OCI-LY1 (cell line): ENCODE data around the gene VTI1A.

Experiments
- H2AFZ ChIP-seq: fragments of 200-600 bp; sonication (generic), shearing (Covaris generic); 2 replicates; pipeline ENCODE4 v1.6.0; 2014; ENCODE audit warnings: antibody characterized with exemption, mild to moderate bottlenecking, low read length
- H3F3A ChIP-seq: fragments of 200-600 bp; sonication (generic), shearing (Covaris generic); 2 replicates; pipeline ENCODE4 v1.6.0; 2014; ENCODE audit warnings: mild to moderate bottlenecking, antibody characterized with exemption, low read length, moderate library complexity; ENCODE audit not compliant: insufficient read depth
- H3K27ac ChIP-seq: fragments of 200-600 bp; sonication (generic); 2 replicates; pipeline ENCODE4 v1.5.1; 2014; ENCODE audit warnings: low read length, mixed run types, mild to moderate bottlenecking, low read depth; ENCODE audit not compliant: poor library complexity, severe bottlenecking
- H3K27me3 ChIP-seq: fragments of 200-600 bp; sonication (generic); 2 replicates; pipeline ENCODE4 v1.6.0; 2014; ENCODE audit warnings: antibody characterized with exemption, mild to moderate bottlenecking, low read length, moderate library complexity; ENCODE audit not compliant: insufficient read depth
- H3K36me3 ChIP-seq: fragments of 200-600 bp; sonication (generic); 2 replicates; pipeline ENCODE4 v1.6.1; 2014; ENCODE audit warnings: mild to moderate bottlenecking, antibody characterized with exemption, low read length, moderate library complexity, mixed read lengths; ENCODE audit not compliant: insufficient read depth
- H3K4me1 ChIP-seq: fragments of 200-600 bp; sonication (generic); 2 replicates; pipeline ENCODE4 v1.5.1; 2014; ENCODE audit warnings: mild to moderate bottlenecking, low read length, moderate library complexity; ENCODE audit not compliant: insufficient read depth, severe bottlenecking
- H3K4me2 ChIP-seq: fragments of 200-600 bp; sonication (generic), shearing (Covaris generic); 2 replicates; pipeline ENCODE4 v1.6.1; 2014; ENCODE audit warnings: low read length
- H3K4me3 ChIP-seq: fragments of 200-600 bp; sonication (generic); 2 replicates; pipeline ENCODE4 v1.5.1; 2014; ENCODE audit warnings: low read length, low read depth, mild to moderate bottlenecking, mixed read lengths; ENCODE audit not compliant: poor library complexity, severe bottlenecking
- H3K79me2 ChIP-seq: fragments of 200-600 bp; shearing (Covaris generic); 2 replicates; pipeline ENCODE4 v1.6.1; 2016; ENCODE audit warnings: mixed run types, low read length, mixed read lengths; ENCODE audit not compliant: insufficient read depth
- H3K9ac ChIP-seq: fragments of 200-600 bp; sonication (generic), shearing (Covaris generic); 2 replicates; pipeline ENCODE4 v1.6.1; 2014; ENCODE audit warnings: mild to moderate bottlenecking, low read length, mixed read lengths
- H3K9me2 ChIP-seq: fragments of 200-600 bp; sonication (generic), shearing (Covaris generic); 2 replicates; pipeline ENCODE4 v1.6.1; 2014; ENCODE audit warnings: low read depth, mild to moderate bottlenecking, low read length, mixed read lengths
- H3K9me3 ChIP-seq: fragments of 200-600 bp; shearing (Covaris generic); 2 replicates; pipeline ENCODE4 v1.6.1; 2014; ENCODE audit warnings: low read length, mixed read lengths
- H4K20me1 ChIP-seq: fragments of 200-600 bp; sonication (generic), shearing (Covaris generic); 2 replicates; pipeline ENCODE4 v1.6.0; 2016; ENCODE audit warnings: mild to moderate bottlenecking, low read length; ENCODE audit not compliant: insufficient read depth
- EZH2 ChIP-seq: fragments of 200-600 bp; sonication (generic), shearing (Covaris generic); IDR thresholded peaks from 2 replicates; pipeline ENCODE4 v1.8.0; 2017; ENCODE audit warnings: borderline replicate concordance, mixed run types, mild to moderate bottlenecking, antibody characterized with exemption, low read length, moderate library complexity, mixed read lengths
- TF ChIP-seq, protein P1 (sequence below): fragments of 200-600 bp; sonication (generic), shearing (Covaris generic); IDR thresholded peaks from 2 replicates; pipeline ENCODE4 v1.5.1; 2017; ENCODE audit warnings: mild to moderate bottlenecking, antibody characterized with exemption, low read length, moderate library complexity, mixed read lengths

Gene VTI1A

DNA sequence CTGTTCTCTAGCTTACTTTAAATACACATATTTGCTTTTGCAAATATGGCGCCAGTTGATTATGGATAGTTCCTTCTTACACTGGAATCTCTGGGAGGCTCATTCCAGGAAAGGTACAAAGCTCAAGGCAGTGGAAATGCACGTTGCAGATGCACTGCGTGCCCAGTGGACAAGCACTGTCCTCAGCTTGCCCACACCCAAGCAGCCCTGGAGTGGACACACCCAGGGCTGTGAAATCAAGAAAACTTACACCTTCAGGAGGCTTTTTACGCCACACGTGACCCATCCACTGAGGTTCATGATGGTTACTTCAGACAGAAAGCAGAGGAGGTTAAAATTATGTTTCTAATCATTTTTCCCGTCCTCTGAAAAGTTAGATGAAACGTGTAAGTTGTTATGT lies 248.5 kb downstream of the VTI1A start:
- no peak for TF ChIP-seq EZH2
- TF ChIP-seq, protein P1, sequence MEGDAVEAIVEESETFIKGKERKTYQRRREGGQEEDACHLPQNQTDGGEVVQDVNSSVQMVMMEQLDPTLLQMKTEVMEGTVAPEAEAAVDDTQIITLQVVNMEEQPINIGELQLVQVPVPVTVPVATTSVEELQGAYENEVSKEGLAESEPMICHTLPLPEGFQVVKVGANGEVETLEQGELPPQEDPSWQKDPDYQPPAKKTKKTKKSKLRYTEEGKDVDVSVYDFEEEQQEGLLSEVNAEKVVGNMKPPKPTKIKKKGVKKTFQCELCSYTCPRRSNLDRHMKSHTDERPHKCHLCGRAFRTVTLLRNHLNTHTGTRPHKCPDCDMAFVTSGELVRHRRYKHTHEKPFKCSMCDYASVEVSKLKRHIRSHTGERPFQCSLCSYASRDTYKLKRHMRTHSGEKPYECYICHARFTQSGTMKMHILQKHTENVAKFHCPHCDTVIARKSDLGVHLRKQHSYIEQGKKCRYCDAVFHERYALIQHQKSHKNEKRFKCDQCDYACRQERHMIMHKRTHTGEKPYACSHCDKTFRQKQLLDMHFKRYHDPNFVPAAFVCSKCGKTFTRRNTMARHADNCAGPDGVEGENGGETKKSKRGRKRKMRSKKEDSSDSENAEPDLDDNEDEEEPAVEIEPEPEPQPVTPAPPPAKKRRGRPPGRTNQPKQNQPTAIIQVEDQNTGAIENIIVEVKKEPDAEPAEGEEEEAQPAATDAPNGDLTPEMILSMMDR, result no peak
- no peak overlapping the region for H3K4me3 ChIP-seq
- no peaks in the 10 kb centered on the region for H3K9me3 ChIP-seq
- no peaks in the 10 kb centered on the region for H4K20me1 ChIP-seq
- no peaks in the 10 kb centered on the region for H3K36me3 ChIP-seq
- H3K27ac ChIP-seq, result no peak overlapping the region
- no peaks in the 10 kb centered on the region for H3K27me3 ChIP-seq
- no peak overlapping the region for H3K4me2 ChIP-seq
- no peaks in the 10 kb centered on the region for H3F3A ChIP-seq
- H3K4me1 ChIP-seq, result no peaks in the 10 kb centered on the region
- no peaks in the 10 kb centered on the region for H3K9me2 ChIP-seq
- H3K9ac ChIP-seq, result no peak overlapping the region
- H3K79me2 ChIP-seq, result no peaks in the 10 kb centered on the region
- H2AFZ ChIP-seq, result no peak overlapping the region

DNA sequence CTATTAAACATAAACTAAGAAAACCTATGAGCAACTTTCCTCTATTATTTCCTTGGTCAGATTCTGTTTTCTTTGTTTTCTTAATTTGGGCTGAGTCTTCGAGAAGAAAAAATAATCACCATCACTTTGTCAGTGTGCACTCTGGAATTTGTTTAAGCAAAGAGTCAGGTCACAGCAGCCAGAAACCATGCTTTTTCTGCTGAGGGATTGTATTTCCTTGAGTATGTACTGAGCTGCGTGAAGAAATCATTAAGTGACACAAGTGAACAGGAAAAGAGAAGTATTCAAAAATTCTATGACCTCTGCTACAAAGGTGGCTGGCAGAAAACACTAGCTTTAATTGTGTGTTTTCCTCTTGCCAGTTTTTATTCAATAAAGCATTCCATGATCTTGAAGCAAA lies 249.6 kb downstream of the VTI1A start:
- Histone ChIP-seq H3K4me3 (no peak overlapping the region), H3K36me3 (no peaks in the 10 kb centered on the region), H3K4me2 (no peak overlapping the region), H3K9me2 (no peaks in the 10 kb centered on the region), H3K27ac (no peak overlapping the region), H3K27me3 (no peaks in the 10 kb centered on the region), H3K9me3 (no peaks in the 10 kb centered on the region), H2AFZ (no peak overlapping the region), H3K79me2 (no peaks in the 10 kb centered on the region), H3K4me1 (no peaks in the 10 kb centered on the region), H3F3A (no peaks in the 10 kb centered on the region), H4K20me1 (no peaks in the 10 kb centered on the region), H3K9ac (no peak overlapping the region)
- no peak for TF ChIP-seq EZH2
- TF ChIP-seq, protein P1, result no peak

DNA sequence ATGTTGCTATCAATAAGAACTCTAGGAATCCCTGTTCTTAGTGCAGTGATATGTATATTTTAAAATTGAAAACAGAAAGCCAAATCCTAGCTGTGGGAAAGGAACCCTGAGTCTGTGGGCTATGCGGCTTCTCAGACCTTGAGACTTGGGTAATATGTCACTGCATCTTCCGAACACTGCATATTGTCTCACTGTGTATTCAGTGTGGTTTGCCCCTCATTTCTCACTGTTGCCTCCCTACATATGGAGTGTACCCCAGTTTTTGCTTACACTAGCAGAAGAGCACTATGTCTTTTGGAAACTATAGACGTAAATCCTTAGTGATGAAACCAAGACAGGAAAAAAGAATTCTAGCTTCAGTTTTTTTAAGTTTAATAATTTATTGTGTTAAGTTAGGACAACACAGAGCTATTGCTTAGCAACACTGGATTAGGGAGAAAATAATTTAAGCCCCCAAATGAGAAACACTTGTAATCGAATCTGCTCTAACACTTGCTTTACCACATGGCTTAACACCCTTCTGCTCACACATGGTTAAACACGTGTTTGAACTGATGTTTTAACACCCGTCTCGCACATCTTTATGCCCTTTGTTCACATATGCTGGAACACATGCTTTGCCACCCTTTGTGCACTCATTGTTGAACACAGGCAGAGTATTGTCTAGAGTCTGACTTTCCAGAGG lies 251.3 kb downstream of the VTI1A start:
- Histone ChIP-seq H3K9me3 (no peaks in the 10 kb centered on the region), H3K9ac (no peak overlapping the region), H3K27me3 (no peaks in the 10 kb centered on the region), H3K79me2 (no peaks in the 10 kb centered on the region), H4K20me1 (no peaks in the 10 kb centered on the region), H3K4me1 (no peaks in the 10 kb centered on the region), H3F3A (no peaks in the 10 kb centered on the region), H3K4me2 (no peak overlapping the region), H3K9me2 (no peaks in the 10 kb centered on the region), H3K27ac (no peak overlapping the region), H3K4me3 (no peak overlapping the region), H2AFZ (no peak overlapping the region), H3K36me3 (no peaks in the 10 kb centered on the region)
- TF ChIP-seq, protein P1, result no peak
- TF ChIP-seq EZH2, result no peak
